ENCODE results near the gene SMAD1.

- TF ChIP-seq CTCF (conservative IDR thresholded peaks at IDR 0.05 in 1 of 2, IDR thresholded peaks at IDR 0.05 in 1 of 2; ENCODE audit: low read depth in 1 of 2, low read length in 2 of 2) (no peak), EZH2 (IDR thresholded peaks at IDR 0.05; ENCODE audit: low read length, missing control alignments) (no peak)
Measured at GRCh38 chr4:145437466-145437865, 44.2 kb upstream of the SMAD1 start.
